Measurements from ENCODE around the gene ASIC5.

Gene ASIC5

DNA sequence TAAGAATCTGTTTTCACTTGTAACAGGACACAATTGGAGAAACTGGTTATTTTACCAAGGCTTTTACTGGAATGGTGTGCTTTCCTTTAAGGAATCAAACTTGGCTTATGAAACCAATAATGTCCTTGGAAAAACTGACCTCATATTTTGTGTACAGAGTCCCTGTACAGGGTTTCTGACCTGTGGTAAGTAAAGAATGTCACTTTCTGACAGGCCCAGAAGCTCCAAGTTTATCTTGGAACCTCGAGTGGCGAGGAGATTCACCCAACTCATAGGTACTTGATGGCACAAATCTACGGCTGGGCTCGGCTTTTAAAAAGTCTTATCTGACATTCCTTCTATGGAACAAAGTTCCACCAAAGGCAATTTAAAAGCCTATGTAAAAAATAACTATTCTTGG, 17.0 kb downstream of the ASIC5 start:
- no peak for TF ChIP-seq TAF1 (IDR thresholded peaks at IDR 0.05; ENCODE audit: low read depth)
- TF ChIP-seq USF1 (IDR thresholded peaks at IDR 0.05): no peak
- no peak for TF ChIP-seq FOXM1 (IDR thresholded peaks at IDR 0.05; ENCODE audit: borderline replicate concordance, low read depth)
- TF ChIP-seq, protein P1, sequence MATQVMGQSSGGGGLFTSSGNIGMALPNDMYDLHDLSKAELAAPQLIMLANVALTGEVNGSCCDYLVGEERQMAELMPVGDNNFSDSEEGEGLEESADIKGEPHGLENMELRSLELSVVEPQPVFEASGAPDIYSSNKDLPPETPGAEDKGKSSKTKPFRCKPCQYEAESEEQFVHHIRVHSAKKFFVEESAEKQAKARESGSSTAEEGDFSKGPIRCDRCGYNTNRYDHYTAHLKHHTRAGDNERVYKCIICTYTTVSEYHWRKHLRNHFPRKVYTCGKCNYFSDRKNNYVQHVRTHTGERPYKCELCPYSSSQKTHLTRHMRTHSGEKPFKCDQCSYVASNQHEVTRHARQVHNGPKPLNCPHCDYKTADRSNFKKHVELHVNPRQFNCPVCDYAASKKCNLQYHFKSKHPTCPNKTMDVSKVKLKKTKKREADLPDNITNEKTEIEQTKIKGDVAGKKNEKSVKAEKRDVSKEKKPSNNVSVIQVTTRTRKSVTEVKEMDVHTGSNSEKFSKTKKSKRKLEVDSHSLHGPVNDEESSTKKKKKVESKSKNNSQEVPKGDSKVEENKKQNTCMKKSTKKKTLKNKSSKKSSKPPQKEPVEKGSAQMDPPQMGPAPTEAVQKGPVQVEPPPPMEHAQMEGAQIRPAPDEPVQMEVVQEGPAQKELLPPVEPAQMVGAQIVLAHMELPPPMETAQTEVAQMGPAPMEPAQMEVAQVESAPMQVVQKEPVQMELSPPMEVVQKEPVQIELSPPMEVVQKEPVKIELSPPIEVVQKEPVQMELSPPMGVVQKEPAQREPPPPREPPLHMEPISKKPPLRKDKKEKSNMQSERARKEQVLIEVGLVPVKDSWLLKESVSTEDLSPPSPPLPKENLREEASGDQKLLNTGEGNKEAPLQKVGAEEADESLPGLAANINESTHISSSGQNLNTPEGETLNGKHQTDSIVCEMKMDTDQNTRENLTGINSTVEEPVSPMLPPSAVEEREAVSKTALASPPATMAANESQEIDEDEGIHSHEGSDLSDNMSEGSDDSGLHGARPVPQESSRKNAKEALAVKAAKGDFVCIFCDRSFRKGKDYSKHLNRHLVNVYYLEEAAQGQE (IDR thresholded peaks at IDR 0.05; ENCODE audit: low read depth): no peak
- TF ChIP-seq EP300 (IDR thresholded peaks at IDR 0.05; ENCODE audit: borderline replicate concordance): no peak
- TF ChIP-seq CEBPB (IDR thresholded peaks at IDR 0.05): no peak
- no peak for TF ChIP-seq TCF12 (IDR thresholded peaks at IDR 0.05; ENCODE audit: low read depth)
- no peak for TF ChIP-seq TEAD4 (IDR thresholded peaks at IDR 0.05)

DNA sequence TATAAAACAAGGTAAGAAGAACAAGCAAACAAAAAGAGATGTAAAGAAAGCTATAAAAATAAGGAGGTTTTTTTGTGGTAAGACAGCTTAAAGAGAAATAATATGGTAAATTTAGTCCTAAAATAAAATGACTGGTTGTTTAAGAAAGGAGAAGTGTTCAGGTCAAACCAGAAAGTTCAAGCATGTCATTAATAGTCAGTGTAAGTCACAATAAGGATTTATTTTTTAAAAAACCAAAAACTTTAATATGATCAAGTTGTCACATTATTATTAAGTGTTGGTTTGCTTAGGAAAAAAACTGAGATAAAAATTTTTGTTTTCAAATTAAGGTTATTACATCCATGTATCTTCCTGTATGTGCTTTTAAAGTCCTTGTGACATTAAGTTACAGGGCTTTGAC, 19.1 kb downstream of the ASIC5 start:
- TF ChIP-seq, protein P1 (IDR thresholded peaks at IDR 0.05; ENCODE audit: low read depth): no peak
- TF ChIP-seq RAD21 (IDR thresholded peaks at IDR 0.05; ENCODE audit: low read depth) (no peak), TCF12 (IDR thresholded peaks at IDR 0.05; ENCODE audit: low read depth) (no peak), ZBTB7A (IDR thresholded peaks at IDR 0.05; ENCODE audit: low read depth) (no peak), FOXM1 (IDR thresholded peaks at IDR 0.05; ENCODE audit: borderline replicate concordance, low read depth) (no peak), TAF1 (IDR thresholded peaks at IDR 0.05; ENCODE audit: low read depth) (no peak), TEAD4 (IDR thresholded peaks at IDR 0.05) (no peak), YY1 (IDR thresholded peaks at IDR 0.05; ENCODE audit: low read depth) (no peak), CEBPB (IDR thresholded peaks at IDR 0.05) (no peak), USF1 (IDR thresholded peaks at IDR 0.05) (no peak), NFIC (IDR thresholded peaks at IDR 0.05) (no peak), MAX (IDR thresholded peaks at IDR 0.05) (no peak), EP300 (IDR thresholded peaks at IDR 0.05; ENCODE audit: borderline replicate concordance) (no peak)

- no peak for TF ChIP-seq TCF12 (IDR thresholded peaks at IDR 0.05; ENCODE audit: low read depth)
- TF ChIP-seq TEAD4 (IDR thresholded peaks at IDR 0.05): no peak
- TF ChIP-seq TAF1 (IDR thresholded peaks at IDR 0.05; ENCODE audit: low read depth): no peak
- TF ChIP-seq CEBPB (IDR thresholded peaks at IDR 0.05): no peak
- no peak for TF ChIP-seq EP300 (IDR thresholded peaks at IDR 0.05; ENCODE audit: borderline replicate concordance)
- TF ChIP-seq YY1 (IDR thresholded peaks at IDR 0.05; ENCODE audit: low read depth): no peak
- no peak for TF ChIP-seq NFIC (IDR thresholded peaks at IDR 0.05)
- TF ChIP-seq ZBTB7A (IDR thresholded peaks at IDR 0.05; ENCODE audit: low read depth): no peak
- no peak for TF ChIP-seq MAX (IDR thresholded peaks at IDR 0.05)
- TF ChIP-seq, protein P1 (IDR thresholded peaks at IDR 0.05; ENCODE audit: low read depth): no peak
- no peak for TF ChIP-seq CREB1 (IDR thresholded peaks at IDR 0.05; ENCODE audit: low read depth)
- no peak for TF ChIP-seq FOXM1 (IDR thresholded peaks at IDR 0.05; ENCODE audit: borderline replicate concordance, low read depth)
- TF ChIP-seq RAD21 (IDR thresholded peaks at IDR 0.05; ENCODE audit: low read depth): no peak
Measured at GRCh38 chr4:155842080-155842479, 24.0 kb downstream of the ASIC5 start.

DNA sequence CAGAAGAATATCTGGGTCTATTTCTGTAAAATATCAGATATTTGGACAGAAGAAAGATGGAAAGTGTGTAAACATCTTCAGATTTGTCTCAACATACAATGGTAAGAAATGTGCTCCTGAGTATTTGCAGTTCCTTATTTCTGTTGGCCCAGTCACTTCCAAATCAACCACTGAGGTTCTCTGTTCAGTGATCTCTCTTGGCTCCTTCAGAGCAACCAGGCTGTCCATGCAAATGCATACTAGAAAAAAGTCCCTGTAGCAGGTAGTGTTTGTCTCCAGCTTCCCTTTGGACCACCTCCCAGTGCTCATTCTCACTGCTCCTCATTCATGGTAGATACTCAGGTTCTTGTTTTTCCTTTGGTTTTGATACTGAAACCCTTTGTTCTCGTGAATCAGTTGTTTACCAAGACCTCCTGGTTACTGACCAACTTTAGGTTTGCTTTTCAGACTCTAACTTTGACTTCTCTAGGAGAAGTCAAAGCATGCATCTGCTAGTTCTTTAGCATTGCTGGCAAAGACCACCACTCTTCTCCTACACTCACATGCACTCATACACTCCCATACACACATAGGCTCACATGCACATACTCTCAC, 28.8 kb downstream of the ASIC5 start:
- TF ChIP-seq USF1 (IDR thresholded peaks at IDR 0.05) (no peak), TAF1 (IDR thresholded peaks at IDR 0.05; ENCODE audit: low read depth) (no peak), TCF12 (IDR thresholded peaks at IDR 0.05; ENCODE audit: low read depth) (no peak), CEBPB (IDR thresholded peaks at IDR 0.05) (no peak), TEAD4 (IDR thresholded peaks at IDR 0.05) (no peak), ZBTB7A (IDR thresholded peaks at IDR 0.05; ENCODE audit: low read depth) (no peak), FOXM1 (IDR thresholded peaks at IDR 0.05; ENCODE audit: borderline replicate concordance, low read depth) (no peak), EGR1 (IDR thresholded peaks at IDR 0.05) (no peak), RAD21 (IDR thresholded peaks at IDR 0.05; ENCODE audit: low read depth) (no peak)
- TF ChIP-seq, protein P1 (IDR thresholded peaks at IDR 0.05; ENCODE audit: low read depth): no peak
